Calu3 (cell line): ENCODE measurements around the gene PTH2. TPM values are rescaled to one million over a fixed set of nuclear protein-coding genes. Genes with fewer than 3 reads are reported as not detected.
"Not testable (repeated sequence)": the region's sequence is repeated elsewhere in the genome, so short reads cannot be mapped to it uniquely, and the experiment has no call there.

Source experiments
- BruUV-seq: library from RNA; stranded (reverse); fragments of 400-500 nt; replicated peaks from 2 replicates; lab custom pipeline; 2021; lab: Mats Ljungman, UMichigan
- CTCF ChIA-PET: fragments of 300-600 bp; sonication (Branson Sonifier 250); formaldehyde crosslinking; loops from one replicate; lab custom pipeline; 2022; ENCODE audit warnings: antibody characterized with exemption; lab: Charles Lee
- DNase-seq: peaks from one replicate; pipeline ENCODE4 v3.0.0; 2022
- H3K27ac Mint-ChIP-seq: one replicate; pipeline ENCODE4 v1.8.0; 2022; ENCODE audit warnings: mixed read lengths; ENCODE audit not compliant: unreplicated experiment
- H3K27me3 Mint-ChIP-seq: one replicate; pipeline ENCODE4 v1.8.0; 2022; ENCODE audit warnings: mixed read lengths; ENCODE audit not compliant: unreplicated experiment
- H3K36me3 Mint-ChIP-seq: one replicate; pipeline ENCODE4 v1.8.0; 2022; ENCODE audit warnings: mild to moderate bottlenecking, moderate library complexity, mixed read lengths; ENCODE audit not compliant: insufficient read depth, unreplicated experiment
- H3K4me1 Mint-ChIP-seq: one replicate; pipeline ENCODE4 v1.8.0; 2022; ENCODE audit warnings: mild to moderate bottlenecking, low read depth, mixed read lengths; ENCODE audit not compliant: unreplicated experiment
- H3K4me3 Mint-ChIP-seq: one replicate; pipeline ENCODE4 v1.8.0; 2022; ENCODE audit warnings: mild to moderate bottlenecking, low read depth, moderate library complexity, mixed read lengths; ENCODE audit not compliant: unreplicated experiment
- H3K9me3 Mint-ChIP-seq: one replicate; pipeline ENCODE4 v1.8.0; 2022; ENCODE audit warnings: low read depth, mixed read lengths; ENCODE audit not compliant: unreplicated experiment
- intact Hi-C: fragments of 100-400 bp; cut with micrococcal nuclease; formaldehyde crosslinking; loops from one replicate; pipeline ENCODE4 v1.10.0; 2022; ENCODE audit not compliant: unreplicated experiment
- total RNA-seq: library from RNA; stranded (reverse); gene quantifications from 2 replicates; pipeline ENCODE4 v1.2.3, GENCODE V29; 2022
- TF ChIP-seq, protein P1 (sequence below): fragments of 200-600 bp; IDR thresholded peaks from one replicate; pipeline ENCODE4 v1.8.0; 2022; ENCODE audit warnings: antibody characterized with exemption; ENCODE audit not compliant: unreplicated experiment

PTH2 gene
- total RNA-seq, 1 experiment from 2014 or later: not detected

DNA sequence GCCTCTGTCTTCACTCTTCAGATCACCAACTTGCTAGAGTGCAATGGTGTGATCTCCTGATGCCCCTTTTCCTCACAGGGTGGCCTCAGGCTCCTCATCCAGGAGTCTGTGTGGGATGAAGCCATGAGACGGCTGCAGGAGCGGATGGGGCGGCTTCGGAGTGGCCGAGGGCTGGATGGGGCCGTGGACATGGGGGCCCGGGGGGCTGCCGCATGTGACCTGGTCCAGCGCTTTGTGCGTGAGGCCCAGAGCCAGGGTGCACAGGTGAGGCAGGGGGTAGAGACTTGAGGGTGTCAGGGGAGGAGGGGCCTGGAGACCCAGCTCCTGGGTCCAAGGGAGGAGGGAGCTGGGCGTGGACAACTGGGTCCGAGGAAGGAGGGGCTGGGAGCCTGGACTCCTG lies 39.3 kb upstream of the PTH2 start:
- no peaks in the 10 kb centered on the region for H3K27me3 Mint-ChIP-seq

DNA sequence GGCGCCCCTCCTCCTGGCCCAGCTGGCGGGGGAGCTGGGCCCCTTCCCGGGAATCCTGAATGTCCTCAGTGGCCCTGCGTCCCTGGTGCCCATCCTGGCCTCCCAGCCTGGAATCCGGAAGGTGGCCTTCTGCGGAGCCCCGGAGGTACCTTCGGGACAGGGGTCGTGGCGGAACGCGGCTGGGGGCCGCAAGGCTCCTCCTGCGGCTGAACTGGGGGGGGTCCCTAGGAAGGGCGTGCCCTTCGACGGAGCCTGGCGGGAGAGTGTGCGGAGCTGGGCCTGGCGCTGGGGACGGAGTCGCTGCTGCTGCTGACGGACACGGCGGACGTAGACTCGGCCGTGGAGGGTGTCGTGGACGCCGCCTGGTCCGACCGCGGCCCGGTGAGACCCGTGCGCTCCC lies 38.4 kb upstream of the PTH2 start:
- Mint-ChIP-seq H3K36me3 (peaks cover 5% of the 10 kb centered on the region), H3K27me3 (no peaks in the 10 kb centered on the region), H3K4me1 (no peaks in the 10 kb centered on the region), H3K4me3 (no peak overlapping the region), H3K27ac (no peak overlapping the region), H3K9me3 (no peaks in the 10 kb centered on the region)
- BruUV-seq: no TSS peak
- DNase-seq: no peak
- TF ChIP-seq, protein P1, sequence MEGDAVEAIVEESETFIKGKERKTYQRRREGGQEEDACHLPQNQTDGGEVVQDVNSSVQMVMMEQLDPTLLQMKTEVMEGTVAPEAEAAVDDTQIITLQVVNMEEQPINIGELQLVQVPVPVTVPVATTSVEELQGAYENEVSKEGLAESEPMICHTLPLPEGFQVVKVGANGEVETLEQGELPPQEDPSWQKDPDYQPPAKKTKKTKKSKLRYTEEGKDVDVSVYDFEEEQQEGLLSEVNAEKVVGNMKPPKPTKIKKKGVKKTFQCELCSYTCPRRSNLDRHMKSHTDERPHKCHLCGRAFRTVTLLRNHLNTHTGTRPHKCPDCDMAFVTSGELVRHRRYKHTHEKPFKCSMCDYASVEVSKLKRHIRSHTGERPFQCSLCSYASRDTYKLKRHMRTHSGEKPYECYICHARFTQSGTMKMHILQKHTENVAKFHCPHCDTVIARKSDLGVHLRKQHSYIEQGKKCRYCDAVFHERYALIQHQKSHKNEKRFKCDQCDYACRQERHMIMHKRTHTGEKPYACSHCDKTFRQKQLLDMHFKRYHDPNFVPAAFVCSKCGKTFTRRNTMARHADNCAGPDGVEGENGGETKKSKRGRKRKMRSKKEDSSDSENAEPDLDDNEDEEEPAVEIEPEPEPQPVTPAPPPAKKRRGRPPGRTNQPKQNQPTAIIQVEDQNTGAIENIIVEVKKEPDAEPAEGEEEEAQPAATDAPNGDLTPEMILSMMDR: no peak
- intact Hi-C loops: no loop called here
- CTCF ChIA-PET: no interaction called here

More for the DNA sequence above, 39.3 kb upstream of the PTH2 start:
- no TSS peak for BruUV-seq
- H3K9me3 Mint-ChIP-seq: no peaks in the 10 kb centered on the region
- no peak for DNase-seq
- no peak overlapping the region for H3K27ac Mint-ChIP-seq
- CTCF ChIA-PET: no interaction called here
- no peak overlapping the region for H3K4me3 Mint-ChIP-seq
- H3K4me1 Mint-ChIP-seq: no peaks in the 10 kb centered on the region
- TF ChIP-seq, protein P1: no peak
- intact Hi-C loops: no loop called here
- H3K36me3 Mint-ChIP-seq: peaks cover 5% of the 10 kb centered on the region

DNA sequence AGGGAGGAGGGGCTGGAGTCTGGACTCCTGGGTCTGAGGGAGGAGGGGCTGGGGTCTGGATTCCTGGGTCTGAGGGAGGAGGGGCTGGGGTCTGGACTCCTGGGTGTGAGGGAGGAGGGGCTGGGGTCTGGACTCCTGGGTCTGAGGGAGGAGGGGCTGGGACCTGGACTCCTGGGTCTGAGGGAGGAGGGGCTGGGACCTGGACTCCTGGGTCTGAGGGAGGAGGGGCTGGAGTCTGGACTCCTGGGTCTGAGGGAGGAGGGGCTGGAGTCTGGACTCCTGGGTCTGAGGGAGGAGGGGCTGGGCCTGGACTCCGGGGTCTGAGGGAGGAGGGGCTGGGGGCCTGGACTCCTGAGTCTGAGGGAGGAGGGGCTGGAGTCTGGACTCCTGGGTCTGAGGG lies 37.9 kb upstream of the PTH2 start:
- BruUV-seq, H3K4me3 Mint-ChIP-seq, CTCF ChIA-PET, H3K4me1 Mint-ChIP-seq, H3K27ac Mint-ChIP-seq, H3K27me3 Mint-ChIP-seq, intact Hi-C loops, DNase-seq, H3K9me3 Mint-ChIP-seq, H3K36me3 Mint-ChIP-seq: not testable (repeated sequence)

DNA sequence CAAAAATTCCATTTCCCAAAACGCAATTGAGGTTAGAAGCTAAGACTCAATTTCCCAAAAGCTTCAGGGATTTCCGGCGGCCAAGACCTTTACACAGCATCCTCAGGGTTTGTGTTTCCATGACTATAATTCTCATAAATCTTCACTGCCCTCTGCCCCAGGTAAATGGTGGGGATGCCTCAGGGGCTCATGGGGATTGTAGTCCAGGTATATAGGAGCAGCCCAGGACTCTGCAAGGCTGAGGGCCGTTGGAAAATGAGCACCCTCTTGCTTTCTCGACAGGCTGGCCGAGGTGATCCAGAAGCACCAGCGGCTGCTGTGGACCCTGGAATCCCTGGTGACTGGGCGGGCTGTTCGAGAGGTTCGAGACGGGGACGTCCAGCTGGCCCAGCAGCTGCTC lies 36.1 kb upstream of the PTH2 start:
- DNase-seq: no peak
- Mint-ChIP-seq H3K4me1 (no peaks in the 10 kb centered on the region), H3K4me3 (no peak overlapping the region), H3K27ac (no peak overlapping the region), H3K27me3 (no peaks in the 10 kb centered on the region), H3K36me3 (no peaks in the 10 kb centered on the region), H3K9me3 (no peaks in the 10 kb centered on the region)
- TF ChIP-seq, protein P1: no peak
- CTCF ChIA-PET: no interaction called here
- intact Hi-C loops: no loop called here
- BruUV-seq: no TSS peak

DNA sequence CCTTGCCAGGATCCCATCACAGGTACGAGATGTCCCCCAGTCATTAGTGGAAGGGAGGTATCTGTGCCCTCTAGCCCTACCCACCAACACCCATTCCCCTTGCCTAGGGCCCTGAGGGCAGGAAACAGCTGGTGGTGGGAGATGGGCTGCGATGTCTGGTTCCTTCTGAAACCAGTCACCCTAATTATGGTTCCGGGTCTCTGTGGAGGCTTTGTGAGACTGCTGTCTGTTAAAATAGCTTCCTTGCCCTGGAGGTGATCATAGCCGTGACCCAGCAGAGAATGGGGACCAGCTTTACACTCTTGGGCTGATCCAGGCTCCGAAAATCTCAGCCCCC lies 35.3 kb upstream of the PTH2 start:
- H3K27me3 Mint-ChIP-seq: no peaks in the 10 kb centered on the region
- no TSS peak for BruUV-seq
- CTCF ChIA-PET: no interaction called here

More for the DNA sequence above, 35.3 kb upstream of the PTH2 start:
- no peak overlapping the region for H3K4me3 Mint-ChIP-seq
- H3K36me3 Mint-ChIP-seq: peaks cover 8% of the 10 kb centered on the region
- no peaks in the 10 kb centered on the region for H3K9me3 Mint-ChIP-seq
- no peak for DNase-seq
- H3K4me1 Mint-ChIP-seq: no peaks in the 10 kb centered on the region
- TF ChIP-seq, protein P1: no peak
- intact Hi-C loops: no loop called here
- H3K27ac Mint-ChIP-seq: no peak overlapping the region
